GM12892 (cell line): Measurements from ENCODE around the gene MT1HL1.

Experiments used
- POLR2A ChIP-seq: IDR thresholded peaks from 2 replicates; pipeline ENCODE4 v1.6.1; 2011; ENCODE audit warnings: low read depth, low read length, control low read depth
- POLR2AphosphoS5 ChIP-seq: IDR thresholded peaks from 2 replicates; pipeline ENCODE4 v1.6.1; 2011; ENCODE audit warnings: low read depth, low read length, control low read depth
- TAF1 ChIP-seq: IDR thresholded peaks from 2 replicates; pipeline ENCODE4 v1.6.1; 2011; ENCODE audit warnings: low read depth, mild to moderate bottlenecking, control low read depth, low read length, borderline replicate concordance

DNA sequence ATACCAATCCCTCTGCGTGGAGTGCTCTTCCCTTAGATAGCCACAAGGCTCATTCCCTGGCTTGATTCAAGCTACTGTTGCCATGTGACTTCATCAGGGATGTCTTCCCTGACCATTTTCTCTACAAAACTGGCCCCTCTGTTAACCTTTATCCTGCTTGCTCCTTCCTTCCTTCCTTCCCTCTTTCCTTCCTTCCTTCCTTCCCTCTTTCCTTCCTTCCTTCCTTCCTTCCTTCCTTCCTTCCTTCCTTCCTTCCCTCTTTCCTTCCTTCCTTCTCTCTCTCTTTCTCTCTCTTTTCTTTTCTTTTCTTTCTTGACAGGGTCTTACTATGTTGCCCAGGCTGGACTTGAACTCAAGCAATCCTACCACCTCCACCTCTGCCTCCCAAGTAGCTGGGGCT, 31.5 kb upstream of the MT1HL1 start:
- TF ChIP-seq POLR2AphosphoS5: no peak
- no peak for TF ChIP-seq TAF1
- TF ChIP-seq POLR2A: no peak
